ENCODE measurements around the gene PLXND1.
A peak's percentile ranks its signal among the peaks of the same experiment; 100 is the strongest.

Gene PLXND1

GRCh38 chr3:129633751-129634481 is 27.4 kb upstream of the PLXND1 start:
- TF ChIP-seq, protein P1, sequence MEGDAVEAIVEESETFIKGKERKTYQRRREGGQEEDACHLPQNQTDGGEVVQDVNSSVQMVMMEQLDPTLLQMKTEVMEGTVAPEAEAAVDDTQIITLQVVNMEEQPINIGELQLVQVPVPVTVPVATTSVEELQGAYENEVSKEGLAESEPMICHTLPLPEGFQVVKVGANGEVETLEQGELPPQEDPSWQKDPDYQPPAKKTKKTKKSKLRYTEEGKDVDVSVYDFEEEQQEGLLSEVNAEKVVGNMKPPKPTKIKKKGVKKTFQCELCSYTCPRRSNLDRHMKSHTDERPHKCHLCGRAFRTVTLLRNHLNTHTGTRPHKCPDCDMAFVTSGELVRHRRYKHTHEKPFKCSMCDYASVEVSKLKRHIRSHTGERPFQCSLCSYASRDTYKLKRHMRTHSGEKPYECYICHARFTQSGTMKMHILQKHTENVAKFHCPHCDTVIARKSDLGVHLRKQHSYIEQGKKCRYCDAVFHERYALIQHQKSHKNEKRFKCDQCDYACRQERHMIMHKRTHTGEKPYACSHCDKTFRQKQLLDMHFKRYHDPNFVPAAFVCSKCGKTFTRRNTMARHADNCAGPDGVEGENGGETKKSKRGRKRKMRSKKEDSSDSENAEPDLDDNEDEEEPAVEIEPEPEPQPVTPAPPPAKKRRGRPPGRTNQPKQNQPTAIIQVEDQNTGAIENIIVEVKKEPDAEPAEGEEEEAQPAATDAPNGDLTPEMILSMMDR (IDR thresholded peaks at IDR 0.05; ENCODE audit: control insufficient read depth, extremely low read depth, insufficient read depth), result no peak
- DNase-seq (ENCODE audit: low read depth), result peak; percentile 45

GRCh38 chr3:129632977-129633376 is 26.5 kb upstream of the PLXND1 start:
- TF ChIP-seq, protein P1 (IDR thresholded peaks at IDR 0.05; ENCODE audit: control insufficient read depth, extremely low read depth, insufficient read depth), result no peak
- H3K4me3 ChIP-seq (ENCODE audit: low read depth, low read length), result no peak overlapping the region
- DNase-seq (ENCODE audit: low read depth), result no peak

More at GRCh38 chr3:129633751-129634481, 27.4 kb upstream of the PLXND1 start:
- no peak overlapping the region for H3K4me3 ChIP-seq (ENCODE audit: low read depth, low read length)

DNA sequence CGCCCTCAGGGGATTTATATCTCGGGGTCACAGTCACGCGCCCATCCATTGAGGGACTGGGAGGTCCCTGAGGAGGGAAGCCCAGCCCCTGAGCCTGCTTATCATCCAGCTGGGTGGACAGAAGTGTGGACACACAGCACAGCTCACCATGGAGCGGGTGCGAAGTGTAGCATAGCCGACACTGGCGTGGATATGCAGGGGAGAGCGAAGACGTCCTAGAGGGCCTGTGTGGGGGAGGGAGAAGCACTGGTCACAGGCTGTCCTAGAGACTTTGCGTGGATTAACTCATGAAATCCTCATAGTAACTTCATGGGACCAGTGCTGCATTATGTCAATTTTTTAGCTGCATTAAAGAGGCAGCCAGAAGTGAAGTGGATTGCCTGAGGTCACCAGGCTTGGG is 26.1 kb upstream of the PLXND1 start:
- TF ChIP-seq, protein P1 (IDR thresholded peaks at IDR 0.05; ENCODE audit: control insufficient read depth, extremely low read depth, insufficient read depth), result no peak
- no peak for DNase-seq (ENCODE audit: low read depth)
- H3K4me3 ChIP-seq (ENCODE audit: low read depth, low read length), result no peak overlapping the region

DNA sequence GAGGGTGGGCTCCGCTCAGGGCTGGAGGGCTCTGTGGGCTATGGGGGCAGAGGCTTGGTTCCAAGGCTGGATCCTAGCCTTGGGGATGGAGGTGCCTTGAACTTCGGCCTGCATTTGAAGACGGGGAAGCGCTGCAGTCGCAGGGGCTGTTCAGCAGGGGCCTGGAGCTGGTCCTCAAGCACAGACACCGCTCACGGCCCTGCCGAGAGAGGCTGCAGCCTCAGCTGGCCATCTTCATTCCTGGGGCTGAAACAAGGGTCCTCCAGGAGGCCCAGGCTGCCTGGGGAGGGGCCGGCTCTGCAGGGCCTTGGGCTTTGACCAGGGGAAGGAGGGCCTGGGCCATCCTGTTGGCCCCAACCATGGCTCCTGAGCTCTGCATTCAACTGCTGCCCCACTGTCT is 25.6 kb upstream of the PLXND1 start:
- no peak for DNase-seq (ENCODE audit: low read depth)
- no peak overlapping the region for H3K4me3 ChIP-seq (ENCODE audit: low read depth, low read length)
- TF ChIP-seq, protein P1 (IDR thresholded peaks at IDR 0.05; ENCODE audit: control insufficient read depth, extremely low read depth, insufficient read depth), result no peak

DNA sequence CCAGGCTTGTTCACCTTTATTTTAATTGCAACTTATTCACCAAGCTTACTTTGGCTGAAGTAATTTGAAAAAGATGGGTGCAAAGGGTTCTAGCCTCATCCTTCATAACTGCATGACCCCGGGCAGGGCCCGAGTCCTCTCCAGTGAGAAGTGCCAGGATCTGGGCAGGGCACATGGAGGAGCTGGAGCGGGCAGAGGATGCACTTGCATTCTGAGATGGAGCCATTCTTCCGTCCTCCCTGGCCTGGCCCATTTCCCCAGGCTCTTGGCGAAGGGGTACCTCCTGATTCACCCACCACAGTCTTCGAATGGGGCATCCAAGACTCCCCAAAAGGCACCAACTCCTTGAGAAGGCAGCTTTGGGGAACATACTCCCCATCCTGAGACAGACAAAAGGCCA is 22.5 kb upstream of the PLXND1 start:
- no peak for DNase-seq (ENCODE audit: low read depth)
- no peak overlapping the region for H3K4me3 ChIP-seq (ENCODE audit: low read depth, low read length)
- TF ChIP-seq, protein P1 (IDR thresholded peaks at IDR 0.05; ENCODE audit: control insufficient read depth, extremely low read depth, insufficient read depth), result no peak

- TF ChIP-seq, protein P1 (IDR thresholded peaks at IDR 0.05; ENCODE audit: control insufficient read depth, extremely low read depth, insufficient read depth), result no peak
Measured at GRCh38 chr3:129628169-129628522, 21.7 kb upstream of the PLXND1 start.

More at GRCh38 chr3:129628169-129628522, 21.7 kb upstream of the PLXND1 start:
- no peak overlapping the region for H3K4me3 ChIP-seq (ENCODE audit: low read depth, low read length)
- no peak for DNase-seq (ENCODE audit: low read depth)
